Ramos (cell line): Measurements from ENCODE around the gene LRRC36.

Source experiments
- in situ Hi-C: fragments of 300-500 bp; cut with MboI; formaldehyde crosslinking; loops from one replicate; pipeline ENCODE4 v1.14.3; 2022; ENCODE audit warnings: low sequenced_read_pairs; ENCODE audit not compliant: unreplicated experiment

Gene LRRC36

GRCh38 chr16:67388591-67388990 is 62.0 kb downstream of the LRRC36 start:
- in situ Hi-C loops, result no loop called here

DNA sequence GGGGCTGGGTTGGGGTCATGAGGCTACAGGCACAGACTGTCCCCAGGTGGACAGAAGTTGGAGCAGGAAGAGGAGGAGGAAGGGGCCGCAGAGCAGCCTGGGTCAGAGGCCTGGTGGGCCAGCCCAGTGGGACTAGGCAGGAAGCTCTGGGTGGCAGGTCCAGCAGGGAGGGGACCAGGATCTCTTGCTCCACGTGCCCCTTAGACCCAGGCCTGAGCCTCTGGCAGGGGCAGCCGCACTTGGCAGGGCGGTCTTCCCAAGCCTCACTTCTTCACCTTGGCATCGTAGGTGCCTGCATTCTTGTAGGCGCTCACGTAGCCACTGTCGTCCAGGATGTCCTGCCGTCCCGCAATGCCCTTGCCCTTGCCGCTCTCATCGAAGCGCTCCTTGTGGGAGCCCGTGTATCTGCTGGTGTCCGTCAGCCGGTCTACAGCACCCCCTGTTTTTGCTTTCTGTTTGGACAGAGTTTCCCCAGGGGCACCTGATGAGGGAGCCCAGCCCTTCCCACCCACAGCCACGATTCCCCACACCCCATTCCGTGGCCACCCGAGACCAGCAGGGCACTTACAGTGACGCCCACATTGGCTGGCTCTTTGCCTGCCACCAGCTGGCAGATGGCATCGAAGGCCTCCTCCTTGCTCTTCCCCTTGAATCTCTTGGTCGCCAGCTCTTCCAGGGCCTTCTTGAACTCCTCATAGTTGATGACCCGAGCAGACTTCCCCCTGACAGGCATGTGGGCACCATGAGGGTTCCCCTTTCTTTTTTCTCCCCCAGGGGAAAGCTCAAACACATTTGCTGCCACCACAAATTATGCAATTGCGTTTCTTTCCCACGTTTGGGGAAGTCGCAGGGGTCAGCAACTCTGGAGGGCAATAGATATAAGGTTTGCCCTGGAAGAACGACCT is 63.5 kb downstream of the LRRC36 start:
- in situ Hi-C loops, result no loop called here

GRCh38 chr16:67390816-67391423 is 64.3 kb downstream of the LRRC36 start:
- in situ Hi-C loops, result no loop called here

DNA sequence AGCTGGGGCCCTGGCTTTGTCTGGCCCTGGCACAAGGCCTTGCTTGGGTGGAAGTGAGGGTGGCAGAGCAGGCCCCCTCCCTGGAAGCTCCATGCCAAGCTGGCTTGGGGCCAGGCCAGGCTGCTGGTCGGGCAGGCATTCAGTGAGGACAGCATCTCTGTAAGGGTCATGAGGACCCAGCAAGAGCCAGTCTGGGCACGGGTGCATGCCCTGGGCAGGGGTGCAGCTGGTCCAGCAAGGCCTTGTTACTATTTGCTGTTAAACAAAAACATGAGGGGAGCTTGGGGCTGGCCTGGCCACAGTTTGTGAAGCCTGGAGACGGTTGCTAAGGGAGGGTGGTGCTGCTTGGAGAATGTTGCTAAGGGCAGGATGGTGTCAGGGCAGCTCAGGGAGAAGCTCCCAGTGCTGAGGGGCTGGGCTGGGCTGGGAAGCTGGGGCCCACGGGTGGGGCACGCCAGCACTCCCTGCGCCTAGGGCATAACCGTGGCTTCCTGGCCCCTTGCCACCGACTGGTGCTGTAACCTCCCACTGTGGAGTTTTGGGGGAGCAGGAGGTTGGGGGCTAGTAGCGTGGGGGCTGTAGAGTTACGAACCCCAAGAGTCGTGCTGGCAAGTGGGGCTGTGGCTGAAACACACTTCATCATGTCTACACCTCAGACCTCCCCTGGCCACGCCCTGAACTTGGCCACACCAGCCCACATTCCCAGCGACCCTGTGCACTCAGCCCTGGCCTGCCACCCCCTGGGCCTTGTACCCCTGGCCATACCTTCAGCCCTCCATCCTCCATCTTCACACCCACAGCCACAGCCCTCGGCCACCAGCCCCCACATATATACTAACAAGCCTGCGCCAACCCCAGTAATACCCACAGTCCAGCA is 65.0 kb downstream of the LRRC36 start:
- in situ Hi-C loops, result no loop called here

- in situ Hi-C loops, result no loop called here
Observed at GRCh38 chr16:67392301-67393059, 65.9 kb downstream of the LRRC36 start.

GRCh38 chr16:67393111-67393787 is 66.6 kb downstream of the LRRC36 start, which contains the start of gene TPPP3:
TPPP3 (minus strand) TSS chr16:67393498; CDS start chr16:67391111, 2,387 bp downstream.
- in situ Hi-C loops, result no loop called here

DNA sequence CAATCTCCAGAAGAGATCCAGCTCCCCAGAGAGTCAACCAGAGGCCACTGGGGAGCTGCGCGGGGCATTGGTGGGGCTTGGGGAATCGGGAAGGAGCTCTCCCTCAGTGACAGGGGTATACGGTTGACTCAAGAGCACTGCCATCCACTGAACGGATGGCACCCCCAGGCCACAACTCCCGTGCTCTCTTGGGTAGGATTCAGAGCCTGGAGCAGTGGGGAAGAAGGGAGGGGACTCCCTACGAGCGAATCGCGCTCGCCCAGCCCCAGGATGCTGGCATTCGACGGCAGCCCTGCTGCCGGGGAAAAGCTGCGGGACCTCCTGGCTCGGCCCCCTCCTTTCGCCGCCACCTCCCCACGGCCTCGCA is 67.2 kb downstream of the LRRC36 start:
- in situ Hi-C loops, result no loop called here

DNA sequence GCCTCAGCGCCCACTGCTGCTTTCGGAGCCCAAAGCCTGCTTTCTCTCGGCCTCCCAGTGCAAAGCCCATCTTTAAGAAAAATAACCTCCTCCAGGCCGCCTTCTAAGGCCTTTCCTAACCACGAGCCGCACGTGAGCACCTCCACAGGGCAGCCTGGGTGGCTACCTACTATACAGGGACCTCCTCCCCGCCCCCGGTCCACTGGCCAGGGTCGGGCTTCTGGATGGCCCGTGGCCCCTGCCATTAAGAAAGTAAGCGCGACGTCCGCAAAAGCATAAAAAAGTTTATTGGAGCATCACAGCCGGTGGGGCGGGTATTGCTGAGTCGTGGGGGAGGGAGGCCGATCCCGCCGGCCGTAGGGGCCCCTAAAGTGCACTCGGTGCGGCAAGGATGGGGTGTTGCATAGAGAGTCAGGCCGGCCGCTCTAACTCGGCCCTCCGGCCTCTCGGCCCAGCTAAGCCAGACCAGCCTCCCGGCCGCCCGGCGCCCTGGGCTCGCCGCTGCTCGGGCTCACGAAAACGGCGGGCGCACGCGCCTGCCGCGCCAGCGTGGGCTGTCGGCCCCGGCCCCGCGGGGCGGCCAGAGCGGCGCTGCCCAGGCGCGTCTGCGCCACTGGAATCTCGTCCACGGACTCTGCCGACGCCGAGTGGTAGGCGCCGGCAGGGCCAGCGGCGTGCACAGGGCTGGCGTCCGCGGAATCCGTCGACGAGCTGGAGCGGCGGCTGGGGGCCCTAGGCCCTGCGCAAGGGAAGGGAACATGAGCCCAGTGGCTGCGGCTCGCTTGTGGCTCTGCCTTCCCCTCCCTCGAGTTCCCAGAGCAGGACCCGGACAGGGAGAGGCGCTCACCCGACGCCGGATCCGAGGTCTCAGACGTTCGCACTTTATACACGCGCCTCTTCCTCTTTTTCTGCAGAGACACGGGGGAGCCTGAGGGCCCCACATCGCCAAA is 67.8 kb downstream of the LRRC36 start:
- in situ Hi-C loops, result no loop called here

DNA sequence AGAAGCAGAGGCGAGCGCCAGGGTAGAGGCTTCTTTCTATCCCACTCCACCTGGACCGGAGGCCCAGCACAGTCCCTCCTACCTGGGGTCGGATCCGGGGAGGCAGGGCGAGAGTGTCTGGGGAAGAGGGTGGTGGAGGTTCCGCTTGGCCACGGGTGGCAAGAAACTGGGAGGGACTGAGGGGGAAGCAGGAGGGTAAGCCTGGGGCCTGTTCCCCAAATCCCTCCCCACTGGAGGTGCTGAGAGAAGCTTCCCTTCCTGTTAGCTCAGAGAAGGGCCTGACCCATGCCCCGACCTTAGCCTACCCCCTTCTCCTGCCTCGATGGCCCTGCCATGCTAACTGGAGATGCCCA is 68.5 kb downstream of the LRRC36 start:
- in situ Hi-C loops, result no loop called here

DNA sequence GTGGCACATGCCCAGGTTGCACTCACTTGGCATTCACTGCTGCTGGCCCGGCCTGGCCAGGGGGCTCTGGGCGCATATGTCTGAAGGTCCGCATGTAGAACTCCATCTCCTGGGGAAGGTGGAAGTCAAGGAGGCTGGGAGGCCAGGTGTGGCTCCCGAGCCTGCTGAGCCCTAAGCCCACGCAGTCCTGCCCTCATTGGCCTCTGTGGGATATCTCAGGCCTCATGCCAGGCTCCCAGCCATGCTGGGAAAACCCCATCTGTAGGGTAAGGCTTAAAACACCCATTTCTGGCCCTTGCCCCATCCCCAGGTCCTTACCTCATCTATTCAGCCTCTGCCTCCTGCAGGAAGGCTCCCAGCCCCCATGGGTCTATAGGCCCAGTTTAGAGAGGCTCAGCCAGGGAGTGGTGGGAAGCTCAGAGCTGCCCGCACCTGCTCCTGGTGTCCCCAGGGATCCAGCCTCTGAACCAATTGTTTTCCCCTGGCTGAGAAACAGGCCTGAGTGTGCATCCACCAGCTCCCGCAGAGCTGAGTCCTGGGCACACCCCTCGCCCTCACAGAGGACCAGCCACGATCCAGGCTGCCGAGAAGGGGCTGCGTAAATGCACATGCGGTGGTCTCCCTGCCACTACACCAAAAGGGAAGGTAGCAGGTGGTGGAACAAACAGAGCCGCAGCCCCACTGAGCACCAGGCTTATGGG is 69.0 kb downstream of the LRRC36 start:
- in situ Hi-C loops, result no loop called here

DNA sequence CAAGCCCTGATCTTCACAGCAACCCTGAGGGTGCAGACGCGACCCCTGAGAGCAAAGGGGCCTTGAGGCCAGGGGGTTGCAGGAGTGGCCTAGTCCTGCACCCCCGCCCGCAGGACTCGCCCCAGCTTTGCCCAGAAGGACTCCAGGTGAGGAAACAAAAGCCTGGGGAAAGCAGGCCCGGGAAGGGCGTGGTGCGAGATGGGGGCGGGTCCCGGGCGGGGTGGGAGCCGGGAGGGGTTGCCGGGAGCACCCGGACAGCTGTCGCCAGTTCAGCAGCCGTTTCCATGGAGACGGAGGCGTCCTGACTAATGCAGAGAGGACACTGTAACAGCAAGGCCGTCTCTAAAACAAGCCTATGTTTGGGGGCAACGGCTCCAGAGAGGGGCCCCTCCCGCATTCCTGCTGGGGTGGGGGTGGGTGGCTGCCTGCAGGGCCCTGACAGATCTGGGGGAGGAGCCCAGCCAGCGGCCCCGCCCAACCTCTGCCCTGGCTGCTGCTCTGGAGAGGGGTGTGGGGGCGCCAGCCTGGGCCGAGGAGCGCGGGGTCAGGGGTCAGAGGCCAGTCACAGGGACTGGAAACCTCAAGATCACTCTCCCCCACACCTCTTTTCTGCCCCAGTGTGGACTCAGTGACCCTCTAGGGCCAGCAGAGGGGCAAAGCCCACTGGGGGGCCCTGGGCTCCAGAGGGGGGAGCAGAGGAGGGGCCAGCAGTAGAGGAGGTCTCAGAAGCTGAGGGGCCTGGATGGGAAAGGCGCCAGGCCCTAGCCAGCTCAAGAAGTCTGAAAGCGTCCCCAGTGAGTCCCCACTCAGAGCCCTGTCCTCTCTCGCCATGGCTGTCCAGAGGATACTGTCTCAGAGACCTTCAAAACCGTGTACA is 69.8 kb downstream of the LRRC36 start:
- in situ Hi-C loops, result no loop called here

DNA sequence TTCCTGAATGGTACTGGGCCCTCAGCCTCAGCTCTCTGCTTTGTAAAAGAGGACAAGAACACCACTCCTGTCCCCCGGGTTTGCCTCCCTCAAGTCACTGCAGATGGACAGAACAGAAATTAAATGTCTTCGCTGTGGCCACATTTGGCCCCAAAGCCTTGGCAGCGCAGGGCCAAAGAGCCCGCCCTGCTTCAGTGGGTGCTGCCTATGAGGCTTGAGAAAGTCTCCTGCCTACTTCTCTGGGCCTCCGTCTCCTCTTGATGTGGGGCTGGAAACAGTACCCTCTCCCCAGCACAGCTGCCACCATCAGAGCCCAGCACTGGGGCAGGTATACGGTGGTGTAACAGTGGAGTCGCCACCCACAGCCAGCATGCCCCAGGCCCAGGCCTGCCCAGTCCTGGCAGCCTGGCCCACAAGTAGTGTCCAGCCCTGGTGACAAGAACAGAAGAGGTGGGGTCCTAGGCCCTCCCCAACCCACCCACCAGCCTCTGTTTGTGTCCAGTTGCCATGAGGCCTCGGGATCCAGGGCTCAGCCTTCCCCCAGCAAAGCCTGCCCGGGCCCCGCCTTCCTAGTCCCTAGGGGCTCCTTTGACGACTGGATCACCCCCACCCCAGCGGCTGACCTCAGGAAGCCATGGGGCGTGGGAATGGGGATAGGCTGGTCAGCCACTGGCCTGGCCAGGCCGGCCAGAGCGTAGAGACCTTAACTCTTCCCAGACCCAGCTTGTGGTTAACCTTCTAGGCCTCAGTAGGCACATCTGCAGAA is 70.6 kb downstream of the LRRC36 start:
- in situ Hi-C loops, result no loop called here

- in situ Hi-C loops, result no loop called here
Observed at GRCh38 chr16:67397812-67398545, 71.4 kb downstream of the LRRC36 start.

DNA sequence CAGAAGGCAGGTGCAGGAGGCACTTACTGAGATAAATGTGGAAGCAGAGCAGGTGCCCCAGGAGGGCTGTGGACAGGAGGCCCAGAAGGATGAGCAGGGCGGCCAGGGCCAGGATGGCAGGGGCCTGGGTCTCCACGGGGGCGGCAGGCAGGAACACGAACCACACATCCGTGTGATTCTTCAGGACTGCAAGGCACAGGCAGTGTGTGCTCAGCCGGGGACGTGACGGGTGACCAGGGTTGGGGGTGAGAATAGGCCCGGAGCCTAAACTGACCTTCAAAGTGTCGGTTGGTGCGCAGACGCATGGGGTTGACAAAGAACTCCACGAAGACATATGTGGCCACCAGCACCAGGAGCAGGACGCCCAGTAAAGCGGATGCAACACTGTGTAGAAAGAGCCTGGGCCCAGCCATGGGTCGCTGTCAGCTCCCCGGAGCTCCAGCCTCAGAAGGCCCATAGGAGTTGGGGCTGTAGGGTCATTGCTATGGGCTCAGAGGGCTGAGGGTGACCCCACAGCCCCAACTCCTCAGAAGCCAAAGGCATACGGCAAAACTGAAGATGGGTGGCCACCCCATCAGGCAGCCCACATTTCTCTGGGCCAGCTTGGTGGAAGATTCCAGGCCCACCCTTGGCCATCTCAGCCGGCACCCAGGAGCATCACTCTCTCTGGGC is 72.1 kb downstream of the LRRC36 start:
- in situ Hi-C loops, result no loop called here

GRCh38 chr16:67399218-67399733 is 72.7 kb downstream of the LRRC36 start:
- in situ Hi-C loops, result no loop called here
